ENCODE results near the gene PCDHGA12. TPM values are rescaled to one million over a fixed set of nuclear protein-coding genes. Genes with fewer than 3 reads are reported as not detected.
A peak's percentile ranks its signal among the peaks of the same experiment; 100 is the strongest.

PCDHGA12 gene
- total and polyA plus RNA-seq, 2 of the 8 experiments (the other 6 are each of a cell fraction or from before 2014, with no cell fraction given): 0.88 to 1.3 TPM

DNA sequence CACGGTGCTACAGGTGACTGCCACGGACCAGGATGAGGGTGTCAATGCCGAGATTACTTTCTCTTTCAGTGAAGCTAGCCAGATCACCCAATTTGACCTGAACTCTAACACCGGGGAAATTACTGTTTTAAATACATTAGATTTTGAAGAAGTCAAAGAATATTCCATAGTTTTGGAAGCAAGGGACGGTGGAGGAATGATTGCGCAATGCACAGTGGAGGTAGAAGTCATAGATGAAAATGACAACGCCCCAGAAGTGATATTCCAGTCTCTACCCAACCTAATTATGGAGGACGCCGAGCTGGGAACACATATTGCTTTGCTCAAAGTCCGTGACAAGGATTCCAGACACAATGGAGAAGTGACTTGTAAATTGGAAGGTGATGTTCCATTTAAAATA is 41.6 kb upstream of the PCDHGA12 start:
- Histone ChIP-seq H3K4me1 (replicated peaks in 1 of 4; ENCODE audit: control insufficient read depth in 3 of 4, insufficient read depth in 4 of 4, low read length in 3 of 4) (no peaks in the 10 kb centered on the region), H3K9me3 (ENCODE audit: insufficient read depth in 2 of 2, low read depth in 1 of 2, low read length in 1 of 2) (peaks cover 46 to 49% of the 10 kb centered on the region in 2 experiments), H3K4ac (replicated peaks; ENCODE audit: insufficient read length, low read depth, low read length) (no peak overlapping the region), H3K9ac (replicated peaks in 1 of 4; ENCODE audit: extremely low read depth in 1 of 4, low read depth in 3 of 4, low read length in 3 of 4) (no peak overlapping the region), H3K4me2 (ENCODE audit: insufficient read depth in 1 of 2, low read depth in 2 of 2, low read length in 2 of 2) (no peak overlapping the region; a peak in 1 of 4 replicates), H3K23me2 (ENCODE audit: low read depth, low read length) (no peaks in the 10 kb centered on the region; the same call in 1 of the 2 replicates), H2BK5ac (ENCODE audit: low read depth, low read length) (no peak overlapping the region), H3K4me3 (ENCODE audit: extremely low read depth in 1 of 4, insufficient read depth in 2 of 4, low read depth in 3 of 4, low read length in 4 of 4) (peak overlapping the region in 1 of 4 experiments; percentile 36; a peak in 1 of 8 replicates), H4K8ac (ENCODE audit: extremely low read depth, insufficient read depth, low read length) (no peak overlapping the region), H3K23ac (ENCODE audit: insufficient read length) (no peak overlapping the region), H3K14ac (ENCODE audit: insufficient read length) (no peak overlapping the region), H3K27ac (ENCODE audit: low read depth, low read length) (no peak overlapping the region), H3K18ac (ENCODE audit: extremely low read depth, low read length) (no peak overlapping the region), H4K91ac (replicated peaks; ENCODE audit: insufficient read length, low read length) (no peak overlapping the region), H4K5ac (ENCODE audit: insufficient read length, low read depth, low read length) (no peak overlapping the region), H3K36me3 (ENCODE audit: control insufficient read depth in 2 of 4, insufficient read depth in 4 of 4, low read length in 3 of 4) (peaks cover 3 to 29% (median 14%) of the 10 kb centered on the region in 4 experiments; a peak in 7 of 8 replicates), H2BK15ac (ENCODE audit: low read length) (no peak overlapping the region), H3K79me2 (ENCODE audit: control insufficient read depth in 1 of 2, insufficient read depth in 2 of 2, low read length in 2 of 2) (no peaks in the 10 kb centered on the region), H3K79me1 (ENCODE audit: low read depth, low read length) (no peaks in the 10 kb centered on the region), H3K27me3 (replicated peaks in 1 of 4; ENCODE audit: control insufficient read depth in 3 of 4, extremely low read depth in 1 of 4, insufficient read depth in 3 of 4, low read length in 3 of 4) (no peaks in the 10 kb centered on the region; a peak in 1 of 7 replicates), H2BK12ac (ENCODE audit: low read depth, low read length) (no peak overlapping the region), H3K56ac (replicated peaks; ENCODE audit: insufficient read length, low read depth, low read length) (no peak overlapping the region), H4K20me1 (replicated peaks in 1 of 2; ENCODE audit: control insufficient read depth in 1 of 2, insufficient read depth in 2 of 2, low read length in 2 of 2) (no peaks in the 10 kb centered on the region), H2BK20ac (ENCODE audit: low read length) (no peak overlapping the region), H2BK120ac (replicated peaks; ENCODE audit: low read depth, low read length) (no peak overlapping the region), H2AFZ (ENCODE audit: low read length) (no peak overlapping the region), H2AK5ac (ENCODE audit: low read depth, low read length) (no peak overlapping the region)
- CTCF ChIA-PET (ENCODE audit: partially characterized antibody): interaction anchor here (0.9 to 8.7 kb wide), 16 partner anchors 12 to 207 kb away, joined by 3 to 68 read pairs (median 8); partner anchors contain the start of genes PCDHB10, PCDHB16, PCDHGA10 and PCDHGA2
- DNase-seq (ENCODE audit: low read depth in 1 of 2, low spot score in 2 of 2) (no peak), FAIRE-seq (no peak)
- TF ChIP-seq CEBPB (IDR thresholded peaks at IDR 0.05; ENCODE audit: low read depth, low read length): peak; percentile 95
- TF ChIP-seq SIN3A (conservative IDR thresholded peaks at IDR 0.05 in 1 of 2, IDR thresholded peaks at IDR 0.05 in 1 of 2; ENCODE audit: low read depth in 1 of 2, low read length in 2 of 2): no peak
- POLR2A ChIA-PET (ENCODE audit: partially characterized antibody): interaction anchor here (1.0 kb wide), 2 partner anchors 8 to 125 kb away, joined by 3 read pairs; no protein-coding TSS in a partner anchor
- WGBS, 2 experiments (ENCODE audit: extremely low coverage in 1 of 2, insufficient coverage in 1 of 2, insufficient read length in 1 of 2, insufficient replicate concordance in 2 of 2, low coverage in 1 of 2, low lambda C conversion rate in 2 of 2, missing lambda C conversion rate in 1 of 2): 96% methylated on average over 10 of the region's 10 CpGs; no CpG with 5 or more reads in 1 of the 2 experiments
